Skeletal muscle tissue (tissue), 4 donors: ENCODE data around the gene XRCC3. TPM values are rescaled to one million over a fixed set of nuclear protein-coding genes. Genes with fewer than 3 reads are reported as not detected.

Experiments used
- H3K27ac ChIP-seq: one replicate; pipeline ENCODE4 v1.7.0; 2013; ENCODE audit warnings: mild to moderate bottlenecking, low read depth, low read length, inconsistent platforms
- H3K27me3 ChIP-seq, 3 donors: one replicate each; pipeline ENCODE4 v1.7.0; 2013; ENCODE audit warnings: low read length in 3 of 3; ENCODE audit not compliant: control insufficient read depth in 3 of 3, insufficient read depth in 3 of 3
- H3K36me3 ChIP-seq, 3 donors: one replicate each; pipeline ENCODE4 v1.7.0; 2013; ENCODE audit warnings: low read length in 3 of 3; ENCODE audit not compliant: control insufficient read depth in 3 of 3, insufficient read depth in 3 of 3
- H3K4me1 ChIP-seq, 3 donors: one replicate each; pipeline ENCODE4 v1.7.0; 2013; ENCODE audit warnings: low read length in 3 of 3, mild to moderate bottlenecking in 3 of 3; ENCODE audit not compliant: control insufficient read depth in 3 of 3, insufficient read depth in 3 of 3
- H3K4me3 ChIP-seq, 3 donors: one replicate each; pipeline ENCODE4 v1.7.0; 2013; ENCODE audit warnings: low read length in 3 of 3
- H3K9ac ChIP-seq, 3 donors: one replicate each; pipeline ENCODE4 v1.7.0; 2013; ENCODE audit warnings: low read length in 3 of 3, mild to moderate bottlenecking in 3 of 3, moderate library complexity in 2 of 3, low read depth in 1 of 3
- H3K9me3 ChIP-seq, 3 donors: one replicate each; pipeline ENCODE4 v1.7.0; 2013; ENCODE audit warnings: low read length in 3 of 3; ENCODE audit not compliant: control insufficient read depth in 3 of 3
- total RNA-seq: library from RNA; depleted of rRNA; stranded (reverse); fragments of >200 nt; gene quantifications from one replicate; pipeline ENCODE4 v1.2.3, GENCODE V29; 2014
- donor health status: Osteomylitis.

XRCC3 gene
- total RNA-seq, 1 donor from 2014 or later = 2.1 TPM

DNA sequence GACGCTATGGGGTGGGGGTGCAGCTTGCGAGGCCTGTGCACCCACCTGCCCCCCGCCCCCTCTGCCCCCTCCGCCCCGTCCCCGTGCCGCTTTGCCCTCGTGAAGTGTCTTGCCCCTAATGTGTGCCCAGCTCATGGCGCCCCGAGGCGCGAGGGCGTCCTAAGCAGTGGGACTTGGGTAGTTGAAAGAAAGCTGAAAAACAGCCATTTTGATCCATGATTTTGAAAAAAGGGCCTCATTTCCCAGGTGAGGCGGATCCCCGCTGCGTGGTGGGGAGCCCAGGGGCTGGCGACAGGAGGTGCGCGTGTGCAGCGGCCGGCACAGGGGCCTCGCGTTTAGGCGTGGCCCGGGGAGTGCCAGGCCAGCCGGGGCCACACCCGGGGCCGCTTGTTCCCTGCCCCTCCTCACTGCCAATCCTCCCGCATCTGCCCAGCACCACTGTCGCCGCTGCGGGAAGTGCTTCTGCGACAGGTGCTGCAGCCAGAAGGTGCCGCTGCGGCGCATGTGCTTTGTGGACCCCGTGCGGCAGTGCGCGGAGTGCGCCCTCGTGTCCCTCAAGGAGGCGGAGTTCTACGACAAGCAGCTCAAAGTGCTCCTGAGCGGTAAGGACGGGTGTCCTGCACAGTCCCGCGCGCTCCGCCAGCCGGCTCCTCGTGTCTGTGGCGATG lies 12.2 kb upstream of the XRCC3 start:
- H3K27ac ChIP-seq = no peak overlapping the region
- peaks cover 26 to 36% (median 31%) of the 10 kb centered on the region in 3 donors for H3K36me3 ChIP-seq
- H3K27me3 ChIP-seq = no peaks in the 10 kb centered on the region
- H3K9ac ChIP-seq = no peak overlapping the region
- peaks cover 23 to 47% (median 40%) of the 10 kb centered on the region in 3 donors for H3K4me1 ChIP-seq
- no peaks in the 10 kb centered on the region for H3K9me3 ChIP-seq
- no peak overlapping the region for H3K4me3 ChIP-seq

DNA sequence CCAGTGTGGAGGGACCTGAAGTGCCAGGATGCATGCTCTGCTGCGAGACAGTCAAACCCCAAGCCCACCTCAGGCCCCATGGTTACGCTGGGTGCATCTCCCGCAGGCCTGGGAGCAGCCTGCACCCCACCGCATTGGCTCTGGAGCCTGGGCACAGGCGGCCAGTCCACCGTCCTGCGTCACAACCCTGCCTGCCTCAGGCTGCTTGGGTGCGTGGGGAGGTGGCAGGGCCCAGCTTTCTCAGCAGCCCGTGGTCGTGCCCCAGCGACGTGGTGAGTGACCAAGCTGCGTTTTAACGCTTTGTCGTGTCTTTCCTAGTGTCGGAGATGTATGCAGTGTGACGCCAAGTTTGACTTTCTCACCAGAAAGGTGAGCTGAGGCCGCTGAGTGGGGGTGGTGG lies 11.2 kb upstream of the XRCC3 start:
- Histone ChIP-seq H3K9me3 (no peaks in the 10 kb centered on the region), H3K27ac (no peak overlapping the region), H3K27me3 (no peaks in the 10 kb centered on the region), H3K36me3 (peaks cover 22 to 30% (median 28%) of the 10 kb centered on the region in 3 donors), H3K4me3 (no peak overlapping the region), H3K4me1 (peaks cover 23 to 50% (median 44%) of the 10 kb centered on the region in 3 donors), H3K9ac (peak overlapping the region in 1 of 3 donors; percentile 25)

DNA sequence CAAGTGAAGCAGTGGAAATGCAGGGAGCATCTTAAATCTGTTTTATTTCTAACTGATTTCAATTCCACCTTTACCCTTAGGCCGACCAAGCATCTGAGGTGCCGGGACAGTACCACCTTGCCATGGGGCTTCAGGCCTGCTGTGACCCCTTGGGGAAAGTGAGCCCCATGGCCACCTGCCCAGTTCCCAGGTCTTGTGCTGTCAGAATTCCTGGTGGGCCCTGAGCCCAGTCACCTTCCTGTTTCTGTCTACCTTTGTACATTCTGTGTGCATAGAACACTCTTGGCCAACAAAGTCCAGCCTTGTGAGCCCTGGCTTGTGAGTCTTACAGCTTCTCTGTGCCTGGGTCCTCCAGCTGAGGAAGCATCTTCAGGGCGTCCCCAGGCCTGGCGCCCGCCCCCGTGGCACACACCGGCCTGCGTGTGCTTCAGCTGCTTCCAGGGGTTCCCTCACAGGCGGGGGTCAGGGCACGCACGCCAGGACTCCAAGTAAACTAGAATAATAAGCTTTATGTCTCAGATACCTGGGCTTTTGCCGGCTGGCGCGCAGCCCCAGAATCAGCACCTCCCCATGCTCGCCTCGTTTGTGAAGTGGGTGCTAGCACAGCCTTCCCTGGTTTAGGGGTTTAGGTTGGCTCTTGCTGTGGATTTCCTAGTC lies 10.6 kb upstream of the XRCC3 start:
- Histone ChIP-seq H3K4me1 (peaks cover 23 to 51% (median 50%) of the 10 kb centered on the region in 3 donors), H3K9me3 (no peaks in the 10 kb centered on the region), H3K36me3 (peaks cover 22 to 30% (median 28%) of the 10 kb centered on the region in 3 donors), H3K4me3 (no peak overlapping the region), H3K27me3 (no peaks in the 10 kb centered on the region), H3K9ac (peak overlapping the region in 1 of 3 donors; percentile 25), H3K27ac (no peak overlapping the region)

DNA sequence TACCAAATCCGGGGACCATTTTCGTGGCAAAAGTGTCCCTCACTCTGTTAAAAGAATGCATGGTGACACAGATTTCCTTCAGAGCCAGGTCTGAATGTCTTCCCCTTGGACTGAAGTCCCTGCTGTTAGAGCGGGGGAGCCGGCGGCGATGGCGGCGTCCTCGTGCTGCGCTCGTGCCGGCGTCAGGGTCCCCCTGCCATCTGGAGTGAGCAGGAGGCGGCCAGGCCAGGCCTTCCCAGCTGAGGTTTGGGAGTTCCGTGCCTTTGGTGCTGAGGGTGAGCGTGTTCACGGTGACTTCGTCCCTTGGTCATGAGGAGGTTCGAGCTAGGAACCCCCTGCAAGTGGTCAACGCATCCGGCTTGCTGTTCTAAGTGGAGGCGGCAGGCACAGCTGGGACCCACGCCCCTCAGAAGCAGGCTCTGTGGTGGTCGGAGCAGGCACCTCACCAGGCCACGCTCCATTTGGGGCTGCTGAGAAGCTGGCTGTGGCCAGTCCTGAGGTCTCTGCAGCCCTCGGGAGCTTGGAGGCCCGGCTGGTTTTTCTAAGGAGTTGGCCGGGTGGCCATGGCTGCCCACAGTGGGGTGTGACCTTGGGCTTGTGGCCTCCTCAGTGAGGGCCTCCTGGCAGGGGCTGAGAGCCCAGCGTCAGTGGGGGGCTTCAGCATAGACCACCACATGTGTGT lies 9.9 kb upstream of the XRCC3 start:
- peaks cover 21 to 44% (median 44%) of the 10 kb centered on the region in 3 donors for H3K4me1 ChIP-seq
- H3K4me3 ChIP-seq = no peak overlapping the region
- peak overlapping the region in 1 of 3 donors; percentile 25 for H3K9ac ChIP-seq
- H3K27me3 ChIP-seq = no peaks in the 10 kb centered on the region
- peaks cover 19 to 26% (median 22%) of the 10 kb centered on the region in 3 donors for H3K36me3 ChIP-seq
- no peaks in the 10 kb centered on the region for H3K9me3 ChIP-seq
- H3K27ac ChIP-seq = no peak overlapping the region

DNA sequence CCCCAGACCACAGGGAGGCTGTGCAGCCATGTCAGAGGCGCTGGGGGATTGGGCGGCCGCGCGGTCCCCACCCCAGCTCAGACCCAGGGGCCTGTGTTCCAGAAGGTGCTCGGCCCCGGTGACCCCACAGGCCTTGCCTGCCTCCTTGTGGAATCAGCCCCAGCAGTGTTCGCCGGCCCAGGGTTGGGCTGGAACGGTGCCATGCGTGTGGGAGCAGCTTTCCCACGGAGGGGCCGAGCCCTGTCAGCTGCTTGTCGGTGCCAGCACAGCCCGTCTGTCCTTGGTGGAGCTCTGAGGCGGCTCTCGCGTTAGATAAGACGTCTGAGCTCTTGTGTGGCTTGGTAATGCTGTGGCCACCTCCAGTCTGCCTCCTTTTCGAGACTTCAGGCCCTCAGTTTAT lies 8.9 kb upstream of the XRCC3 start:
- peak overlapping the region in 1 of 3 donors; percentile 73 for H3K9ac ChIP-seq
- no peak overlapping the region for H3K4me3 ChIP-seq
- H3K4me1 ChIP-seq = peaks cover 25 to 50% (median 42%) of the 10 kb centered on the region in 3 donors
- no peaks in the 10 kb centered on the region for H3K27me3 ChIP-seq
- no peaks in the 10 kb centered on the region for H3K9me3 ChIP-seq
- peaks cover 10 to 16% (median 11%) of the 10 kb centered on the region in 3 donors for H3K36me3 ChIP-seq
- H3K27ac ChIP-seq = no peak overlapping the region

DNA sequence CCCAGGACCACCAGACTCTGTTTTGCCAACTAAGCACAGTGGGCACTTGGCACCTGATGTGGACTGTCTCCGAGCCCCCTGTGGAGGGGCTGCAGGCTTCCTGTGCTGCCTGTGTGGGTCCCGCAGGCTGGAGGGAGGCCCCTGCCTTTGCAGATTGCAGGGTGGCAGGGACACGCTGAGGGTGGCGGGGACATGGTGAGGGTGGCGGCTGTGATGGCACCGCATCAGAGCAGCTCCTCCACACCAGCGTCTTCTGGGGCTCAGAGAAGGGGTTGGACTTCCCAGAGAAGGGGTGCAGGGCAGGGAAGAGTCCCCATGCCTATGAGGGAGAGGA lies 8.5 kb upstream of the XRCC3 start:
- Histone ChIP-seq H3K4me3 (peak overlapping the region in 1 of 3 donors; percentile 22), H3K27me3 (no peaks in the 10 kb centered on the region), H3K36me3 (peaks cover 6 to 12% (median 8%) of the 10 kb centered on the region in 3 donors), H3K9me3 (no peaks in the 10 kb centered on the region), H3K4me1 (peaks cover 23 to 53% (median 40%) of the 10 kb centered on the region in 3 donors), H3K27ac (peak overlapping the region; percentile 25), H3K9ac (peak overlapping the region in 2 of 3 donors; percentile 43 to 73)

DNA sequence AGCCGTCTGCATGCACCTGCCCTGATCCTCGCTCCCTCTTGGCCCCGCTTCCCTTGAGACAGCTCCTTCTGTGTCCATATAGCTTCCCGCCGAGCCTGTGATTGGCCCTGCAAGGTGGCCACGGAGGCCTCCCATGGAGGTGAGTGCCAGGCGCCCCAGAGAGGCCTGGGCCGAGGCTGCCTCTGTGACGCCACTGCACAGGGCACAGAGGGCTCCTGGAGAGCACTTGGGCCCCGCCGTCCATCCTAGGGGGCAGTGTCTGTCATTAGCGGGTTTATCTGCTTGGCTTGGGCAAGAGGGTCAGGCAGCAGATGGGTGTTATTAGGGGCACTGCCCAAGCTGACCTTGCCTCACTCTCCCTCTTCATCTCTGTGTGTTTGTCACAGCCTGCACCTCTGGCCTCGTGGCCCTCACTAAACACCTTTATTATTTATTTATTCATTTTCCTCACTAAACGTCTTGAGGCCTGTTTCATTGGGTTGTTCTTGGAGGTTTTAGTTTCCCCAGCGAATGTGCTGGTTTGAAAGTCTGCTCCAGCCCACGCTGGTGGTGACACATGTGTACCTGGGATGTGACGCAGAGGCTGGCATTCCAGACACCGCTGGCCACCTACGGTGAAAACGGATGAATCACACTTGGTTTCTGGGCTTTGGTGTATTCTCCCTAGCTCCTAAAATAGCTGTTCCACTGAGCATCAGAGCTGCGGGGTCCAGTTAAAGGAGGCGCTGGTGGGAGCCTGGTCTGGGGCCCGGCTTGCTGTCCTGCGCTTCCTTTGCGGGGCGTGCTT lies 6.3 kb upstream of the XRCC3 start:
- H3K4me3 ChIP-seq = no peak overlapping the region
- H3K27ac ChIP-seq = no peak overlapping the region
- no peaks in the 10 kb centered on the region for H3K27me3 ChIP-seq
- peaks cover 34 to 74% (median 51%) of the 10 kb centered on the region in 3 donors for H3K4me1 ChIP-seq
- peaks cover 0 to 7% (median 6%) of the 10 kb centered on the region in 3 donors for H3K36me3 ChIP-seq
- peak overlapping the region in 1 of 3 donors; percentile 33 for H3K9ac ChIP-seq
- H3K9me3 ChIP-seq = no peaks in the 10 kb centered on the region

DNA sequence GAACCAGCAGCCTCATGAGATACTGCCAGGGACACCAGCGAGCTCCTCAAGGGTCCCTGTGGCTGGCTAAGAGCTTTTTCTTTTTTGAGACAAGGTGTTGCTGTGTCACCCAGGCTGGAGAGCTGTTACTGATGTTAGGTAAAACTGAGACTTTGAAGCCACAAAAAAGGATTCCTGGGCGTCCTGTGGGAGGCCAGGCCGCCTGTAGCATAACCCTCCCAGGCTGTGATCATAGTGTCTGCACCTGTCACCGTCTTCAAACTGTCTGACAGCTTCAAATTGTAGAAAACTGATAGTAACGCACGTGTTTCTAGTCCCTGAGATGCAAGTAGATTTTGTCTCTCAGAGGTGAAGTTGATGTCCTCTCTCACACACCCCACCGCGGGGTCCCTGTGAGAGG lies 4.5 kb upstream of the XRCC3 start:
- H3K27ac ChIP-seq = no peak overlapping the region
- no peaks in the 10 kb centered on the region for H3K27me3 ChIP-seq
- H3K9me3 ChIP-seq = no peaks in the 10 kb centered on the region
- peaks cover 35 to 66% (median 48%) of the 10 kb centered on the region in 3 donors for H3K4me1 ChIP-seq
- H3K4me3 ChIP-seq = no peak overlapping the region
- peaks cover 0 to 7% (median 0%) of the 10 kb centered on the region in 3 donors for H3K36me3 ChIP-seq
- H3K9ac ChIP-seq = peak overlapping the region in 1 of 3 donors; percentile 16

DNA sequence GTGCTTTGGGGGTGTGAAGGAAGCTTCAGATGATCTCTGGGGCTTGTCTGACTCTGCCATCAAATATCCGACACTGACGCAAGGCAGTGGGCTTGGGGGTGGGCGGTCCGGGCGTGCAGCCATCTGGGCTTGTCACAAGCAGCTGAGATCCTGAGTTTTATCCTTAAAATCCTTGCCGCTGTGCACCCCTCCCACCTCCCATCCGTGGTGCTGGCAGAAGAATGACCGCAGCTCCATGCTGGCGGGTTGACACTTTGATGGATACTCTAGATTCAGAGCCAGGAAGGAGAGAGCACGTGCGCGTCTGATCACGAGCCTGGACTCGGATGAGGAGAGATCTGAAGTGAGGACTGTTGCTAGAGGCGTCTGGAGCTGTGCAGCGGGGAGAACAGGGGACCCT lies 3.3 kb upstream of the XRCC3 start:
- H3K4me3 ChIP-seq = no peak overlapping the region
- no peak overlapping the region for H3K9ac ChIP-seq
- peaks cover 36 to 64% (median 47%) of the 10 kb centered on the region in 3 donors for H3K4me1 ChIP-seq
- peaks cover 0 to 5% (median 0%) of the 10 kb centered on the region in 3 donors for H3K36me3 ChIP-seq
- no peaks in the 10 kb centered on the region for H3K9me3 ChIP-seq
- H3K27ac ChIP-seq = no peak overlapping the region
- H3K27me3 ChIP-seq = no peaks in the 10 kb centered on the region
